K562 (cell line): ENCODE data around the gene TAF8. TPM values are rescaled to one million over a fixed set of nuclear protein-coding genes. Genes with fewer than 3 reads are reported as not detected.

Experiments
- ATF2 ChIP-seq: sonication (generic); formaldehyde crosslinking; IDR thresholded peaks from 2 replicates; pipeline ENCODE4 v1.8.1; 2022; ENCODE audit warnings: missing genetic modification reagents
- C11orf30 ChIP-seq: fragments of 450-650 bp; IDR thresholded peaks from 2 replicates; pipeline ENCODE4 v1.6.1; 2016; ENCODE audit warnings: low read depth, mild to moderate bottlenecking
- ETV6 ChIP-seq, 3 experiments: fragments of 150-350 bp in 1 of 3; sonication (generic) in 1 of 3; formaldehyde crosslinking in 1 of 3; IDR thresholded peaks; 2 replicates each; pipeline versions ENCODE4 v1.6.1 to v1.8.0; 2014 to 2022; ENCODE audit warnings: borderline replicate concordance in 2 of 3, low read depth in 2 of 3, antibody characterized with exemption in 1 of 3, low read length in 1 of 3, mild to moderate bottlenecking in 1 of 3, missing genetic modification reagents in 1 of 3
- FOXK2 ChIP-seq, 2 experiments: fragments of 450-650 bp; IDR thresholded peaks in 1 of 2; conservative IDR thresholded peaks in 1 of 2; 2 replicates each; pipeline ENCODE4 v1.6.1; 2016; ENCODE audit warnings: low read depth in 2 of 2, mild to moderate bottlenecking in 1 of 2
- HNRNPK ChIP-seq: fragments of 200-400 bp; formaldehyde crosslinking; IDR thresholded peaks from one replicate; pipeline ENCODE4 v1.6.1; 2018; ENCODE audit warnings: mild to moderate bottlenecking, low read depth, low read length; ENCODE audit not compliant: poor library complexity, severe bottlenecking
- KDM2B ChIP-seq: fragments of 250-450 bp; sonication (Bioruptor Pico); IDR thresholded peaks from 2 replicates; pipeline ENCODE4 v1.8.0; 2021; ENCODE audit warnings: mild to moderate bottlenecking, moderate library complexity
- MLLT1 ChIP-seq, 2 experiments: fragments of 450-650 bp; IDR thresholded peaks; 2 replicates each; pipeline ENCODE4 v1.6.1; 2016
- NCOR1 ChIP-seq: fragments of 450-650 bp; IDR thresholded peaks from 2 replicates; pipeline ENCODE4 v1.6.1; 2016; ENCODE audit warnings: mild to moderate bottlenecking, moderate library complexity
- PHF8 ChIP-seq: fragments of 200-600 bp; sonication (generic); IDR thresholded peaks from 2 replicates; pipeline ENCODE4 v1.6.1; 2012; ENCODE audit warnings: mixed run types, mild to moderate bottlenecking, inconsistent platforms, low read length, moderate library complexity, borderline replicate concordance
- SAFB ChIP-seq: fragments of 200-400 bp; formaldehyde crosslinking; IDR thresholded peaks from 2 replicates; pipeline ENCODE4 v1.6.1; 2017; ENCODE audit warnings: low read depth, low read length, borderline replicate concordance
- SIX5 ChIP-seq, 2 experiments: IDR thresholded peaks; 2 replicates each; pipeline ENCODE4 v1.6.1; 2011; ENCODE audit warnings: low read length in 2 of 2, borderline replicate concordance in 1 of 2, low read depth in 1 of 2, mild to moderate bottlenecking in 1 of 2, moderate library complexity in 1 of 2; ENCODE audit not compliant: insufficient read depth in 1 of 2
- SMARCC2 ChIP-seq: fragments of 450-650 bp; IDR thresholded peaks from 2 replicates; pipeline ENCODE4 v1.6.1; 2017; ENCODE audit warnings: antibody characterized with exemption, moderate library complexity, mild to moderate bottlenecking, low read depth
- XRCC3 ChIP-seq: fragments of 450-650 bp; IDR thresholded peaks from 2 replicates; pipeline ENCODE4 v1.6.1; 2017; ENCODE audit warnings: mild to moderate bottlenecking, moderate library complexity
- XRCC5 ChIP-seq: fragments of 200-400 bp; formaldehyde crosslinking; IDR thresholded peaks from 2 replicates; pipeline ENCODE4 v1.6.1; 2017; ENCODE audit warnings: low read depth, mild to moderate bottlenecking, low read length
- ZNF766 ChIP-seq: fragments of 200-800 bp; sonication (Bioruptor generic); conservative IDR thresholded peaks from 2 replicates; pipeline ENCODE4 v1.6.1; 2016; ENCODE audit warnings: missing genetic modification characterization, missing compliant biosample characterization
- polyA plus RNA-seq, 8 experiments: library from polyadenylated mRNA; depleted of rRNA in 4 of 8; stranded (reverse) in 5 of 8; unstranded in 3 of 8; fragments of >200 nt; fragmentation: Nextera tagmentation in 2 of 8; fragmentation: Illumina TruSeq in 1 of 8; extraction: Ambion mirVana in 2 of 8; extraction: Trizol in 1 of 8; gene quantifications; 2 replicates each; pipeline versions ENCODE4 v1.2.1 to v1.2.3, GENCODE V29; 2011 to 2014; ENCODE audit warnings: inconsistent platforms in 1 of 8, missing spikeins in 1 of 8
- total RNA-seq, 7 experiments: library from RNA; depleted of rRNA in 6 of 7; stranded (reverse); fragments of >200 nt in 6 of 7; fragmentation: Illumina TruSeq in 2 of 7; extraction: Trizol in 2 of 7; gene quantifications; 2 replicates each; pipeline versions ENCODE4 v1.2.1 to v1.2.3, GENCODE V29; 2011 to 2021; ENCODE audit warnings: low replicate concordance in 1 of 7
- TF ChIP-seq, protein P1 (sequence below): sonication (generic); formaldehyde crosslinking; IDR thresholded peaks from 2 replicates; pipeline ENCODE4 v1.8.0; 2023; ENCODE audit warnings: missing genetic modification reagents, mild to moderate bottlenecking, borderline replicate concordance
- TF ChIP-seq, protein P2 (sequence below): fragments of 450-650 bp; IDR thresholded peaks from 2 replicates; pipeline ENCODE4 v1.6.1; 2016

The TAF8 gene
- total and polyA plus RNA-seq, 9 of the 15 experiments (the other 6 are each of a cell fraction or from before 2014, with no cell fraction given): 29.4 to 84.0 (median 52.6) TPM

DNA sequence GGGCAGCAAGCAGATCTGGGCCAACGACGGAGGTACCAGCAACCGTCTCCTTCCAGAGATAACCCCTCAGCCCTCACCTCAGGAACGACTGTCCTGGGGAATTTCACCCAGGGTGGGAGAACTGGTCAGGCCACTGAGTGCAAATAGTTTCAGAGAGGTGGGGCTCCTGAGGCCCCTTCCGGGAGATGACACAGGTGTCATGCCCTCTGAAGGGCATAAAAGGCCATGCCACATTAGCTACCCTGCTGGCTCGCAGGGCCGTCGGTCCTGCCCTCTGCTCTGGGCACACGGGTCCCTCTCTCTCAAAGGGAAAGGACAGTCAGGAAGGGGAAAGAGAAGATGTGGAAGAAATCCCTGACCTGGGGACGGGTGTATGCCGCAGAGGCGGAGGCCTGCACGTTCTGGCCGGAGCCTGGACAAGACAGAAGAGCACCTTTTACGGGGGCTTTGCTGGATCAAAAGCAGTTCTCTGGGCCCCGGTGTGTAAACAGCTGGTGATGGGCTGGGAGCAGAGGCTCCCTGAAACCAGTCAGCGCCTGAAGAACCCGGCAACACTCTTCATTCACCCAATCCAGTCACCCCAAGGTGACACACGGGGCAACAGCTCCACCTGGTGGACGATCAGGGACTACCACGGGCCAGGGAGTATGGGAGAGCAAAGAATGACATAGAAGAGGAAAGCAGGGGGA is 6.4 kb upstream of the TAF8 start (continued):
- peak; percentile 53 to 55; a peak in 2 of 4 replicates for TF ChIP-seq FOXK2 (conservative IDR thresholded peaks at IDR 0.05 in 1 of 2, IDR thresholded peaks at IDR 0.05 in 1 of 2; ENCODE audit: low read depth in 2 of 2)
- no peak for TF ChIP-seq C11orf30
- TF ChIP-seq ZNF766 (CRISPR knock-in tag): no peak
- TF ChIP-seq NCOR1: no peak
- no peak for TF ChIP-seq HNRNPK
- TF ChIP-seq ETV6 (IDR thresholded peaks at IDR 0.05; ENCODE audit: borderline replicate concordance in 1 of 2, low read depth in 2 of 2, low read length in 1 of 2): no peak
- TF ChIP-seq ETV6 (CRISPR knock-in tag; IDR thresholded peaks at IDR 0.05; ENCODE audit: borderline replicate concordance): no peak
- TF ChIP-seq, protein P1, sequence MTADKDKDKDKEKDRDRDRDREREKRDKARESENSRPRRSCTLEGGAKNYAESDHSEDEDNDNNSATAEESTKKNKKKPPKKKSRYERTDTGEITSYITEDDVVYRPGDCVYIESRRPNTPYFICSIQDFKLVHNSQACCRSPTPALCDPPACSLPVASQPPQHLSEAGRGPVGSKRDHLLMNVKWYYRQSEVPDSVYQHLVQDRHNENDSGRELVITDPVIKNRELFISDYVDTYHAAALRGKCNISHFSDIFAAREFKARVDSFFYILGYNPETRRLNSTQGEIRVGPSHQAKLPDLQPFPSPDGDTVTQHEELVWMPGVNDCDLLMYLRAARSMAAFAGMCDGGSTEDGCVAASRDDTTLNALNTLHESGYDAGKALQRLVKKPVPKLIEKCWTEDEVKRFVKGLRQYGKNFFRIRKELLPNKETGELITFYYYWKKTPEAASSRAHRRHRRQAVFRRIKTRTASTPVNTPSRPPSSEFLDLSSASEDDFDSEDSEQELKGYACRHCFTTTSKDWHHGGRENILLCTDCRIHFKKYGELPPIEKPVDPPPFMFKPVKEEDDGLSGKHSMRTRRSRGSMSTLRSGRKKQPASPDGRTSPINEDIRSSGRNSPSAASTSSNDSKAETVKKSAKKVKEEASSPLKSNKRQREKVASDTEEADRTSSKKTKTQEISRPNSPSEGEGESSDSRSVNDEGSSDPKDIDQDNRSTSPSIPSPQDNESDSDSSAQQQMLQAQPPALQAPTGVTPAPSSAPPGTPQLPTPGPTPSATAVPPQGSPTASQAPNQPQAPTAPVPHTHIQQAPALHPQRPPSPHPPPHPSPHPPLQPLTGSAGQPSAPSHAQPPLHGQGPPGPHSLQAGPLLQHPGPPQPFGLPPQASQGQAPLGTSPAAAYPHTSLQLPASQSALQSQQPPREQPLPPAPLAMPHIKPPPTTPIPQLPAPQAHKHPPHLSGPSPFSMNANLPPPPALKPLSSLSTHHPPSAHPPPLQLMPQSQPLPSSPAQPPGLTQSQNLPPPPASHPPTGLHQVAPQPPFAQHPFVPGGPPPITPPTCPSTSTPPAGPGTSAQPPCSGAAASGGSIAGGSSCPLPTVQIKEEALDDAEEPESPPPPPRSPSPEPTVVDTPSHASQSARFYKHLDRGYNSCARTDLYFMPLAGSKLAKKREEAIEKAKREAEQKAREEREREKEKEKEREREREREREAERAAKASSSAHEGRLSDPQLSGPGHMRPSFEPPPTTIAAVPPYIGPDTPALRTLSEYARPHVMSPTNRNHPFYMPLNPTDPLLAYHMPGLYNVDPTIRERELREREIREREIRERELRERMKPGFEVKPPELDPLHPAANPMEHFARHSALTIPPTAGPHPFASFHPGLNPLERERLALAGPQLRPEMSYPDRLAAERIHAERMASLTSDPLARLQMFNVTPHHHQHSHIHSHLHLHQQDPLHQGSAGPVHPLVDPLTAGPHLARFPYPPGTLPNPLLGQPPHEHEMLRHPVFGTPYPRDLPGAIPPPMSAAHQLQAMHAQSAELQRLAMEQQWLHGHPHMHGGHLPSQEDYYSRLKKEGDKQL: no peak
- TF ChIP-seq MLLT1 (IDR thresholded peaks at IDR 0.05): peak; percentile 63 to 75; a peak in 2 of 4 replicates
- TF ChIP-seq XRCC5: no peak; the same call in none of the 2 replicates
- TF ChIP-seq SIX5 (IDR thresholded peaks at IDR 0.05; ENCODE audit: borderline replicate concordance in 1 of 2, insufficient read depth in 1 of 2, low read depth in 1 of 2, low read length in 2 of 2): no peak
- no peak for TF ChIP-seq XRCC3
- TF ChIP-seq, protein P2, sequence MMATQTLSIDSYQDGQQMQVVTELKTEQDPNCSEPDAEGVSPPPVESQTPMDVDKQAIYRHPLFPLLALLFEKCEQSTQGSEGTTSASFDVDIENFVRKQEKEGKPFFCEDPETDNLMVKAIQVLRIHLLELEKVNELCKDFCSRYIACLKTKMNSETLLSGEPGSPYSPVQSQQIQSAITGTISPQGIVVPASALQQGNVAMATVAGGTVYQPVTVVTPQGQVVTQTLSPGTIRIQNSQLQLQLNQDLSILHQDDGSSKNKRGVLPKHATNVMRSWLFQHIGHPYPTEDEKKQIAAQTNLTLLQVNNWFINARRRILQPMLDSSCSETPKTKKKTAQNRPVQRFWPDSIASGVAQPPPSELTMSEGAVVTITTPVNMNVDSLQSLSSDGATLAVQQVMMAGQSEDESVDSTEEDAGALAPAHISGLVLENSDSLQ: 0 out of 2 replicates have a peak, but pooled peaks have one; percentile 27
- TF ChIP-seq PHF8: no peak
- no peak for TF ChIP-seq SMARCC2
- TF ChIP-seq SAFB: no peak
- TF ChIP-seq ATF2: no peak
- TF ChIP-seq KDM2B: no peak
